Nasal cavity respiratory epithelium epithelial cell of viscerocranial mucosa (primary cell): Measurements from ENCODE around the gene TEX9. TPM values are rescaled to one million over a fixed set of nuclear protein-coding genes. Genes with fewer than 3 reads are reported as not detected.

Experiments used
- total RNA-seq: library from RNA; depleted of rRNA; stranded (reverse); fragments of >200 nt; gene quantifications from 2 replicates; pipeline ENCODE4 v1.2.3, GENCODE V29; 2014

The TEX9 gene
- total RNA-seq: 2.4 and 8.3 TPM in 2 replicates

GRCh38 chr15:56365075-56365711 is at the start of gene TEX9:
TEX9 (plus strand) TSS chr15:56365426; CDS start chr15:56365451, 25 bp downstream.

GRCh38 chr15:56464893-56465520 is 99.8 kb downstream of the TEX9 start, which contains the start of gene MNS1:
MNS1 (minus strand) TSS chr15:56465137; CDS start chr15:56464972, 165 bp downstream.

Other genes with a start within 250 kb of the TEX9 start
- gene RFX7, start 121.5 kb upstream of the TEX9 start, total RNA-seq: 3.8 and 12.0 TPM in 2 replicates
- gene MNS1, start 99.7 kb downstream of the TEX9 start, total RNA-seq: not detected in 2 replicates